ENCODE results near the gene WBP11. TPM values are rescaled to one million over a fixed set of nuclear protein-coding genes. Genes with fewer than 3 reads are reported as not detected.

Gene WBP11
- total and polyA plus RNA-seq, 2 donors (not counting 3 experiments of a cell fraction or from before 2014, with no cell fraction given) = 11.4 to 77.1 TPM

DNA sequence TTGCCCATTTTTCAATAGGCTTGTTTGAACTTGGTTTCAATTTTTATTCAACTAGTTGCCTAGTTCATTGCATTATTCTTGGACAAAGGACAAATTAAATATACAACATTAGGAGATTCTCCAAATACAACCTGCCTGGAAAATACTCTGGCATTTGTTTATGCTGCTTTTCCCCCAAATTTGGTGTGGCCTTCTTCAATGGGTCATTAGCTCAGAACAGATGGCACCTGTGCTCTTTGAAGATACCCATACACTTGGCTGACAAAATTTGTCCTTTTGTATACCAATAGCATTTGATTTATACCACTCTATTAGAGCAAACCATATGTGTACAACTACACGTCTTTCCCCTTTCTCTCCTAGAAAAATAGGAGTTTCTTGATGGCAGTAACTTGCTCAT, 35.7 kb downstream of the WBP11 start:
- ChIA-PET CTCF (no interaction called here), POLR2A (interaction anchor here (0.6 kb wide), 1 partner anchor 10 kb away, joined by 3 read pairs; no protein-coding TSS in a partner anchor)
- FAIRE-seq = no peak
- intact Hi-C loops (cut with micrococcal nuclease) (no loop called here), dilution Hi-C loops (cut with MboI; ENCODE audit: extremely low pct_ligation_motif_present, low sequenced_read_pairs) (no loop called here)
- Histone ChIP-seq H3K79me2 (ENCODE audit: control insufficient read depth, insufficient read depth, low read length) (no peaks in the 10 kb centered on the region), H3K9me1 (replicated peaks; ENCODE audit: control insufficient read depth, extremely low read depth, insufficient read depth, low read length) (no peaks in the 10 kb centered on the region), H3K36me3 (ENCODE audit: control insufficient read depth in 2 of 2, extremely low read depth in 1 of 2, insufficient read depth in 2 of 2, low read length in 2 of 2) (no peaks in the 10 kb centered on the region), H3K27ac (ENCODE audit: insufficient read depth, low read depth, low read length) (no peak overlapping the region), H3K4me3 (replicated peaks in 1 of 3; ENCODE audit: insufficient read depth in 1 of 3, low read depth in 1 of 3, low read length in 3 of 3) (no peak overlapping the region), H3K4me2 (ENCODE audit: insufficient read depth, low read length) (no peak overlapping the region), H3K27me3 (ENCODE audit: control insufficient read depth in 2 of 2, insufficient read depth in 2 of 2, low read length in 2 of 2) (no peaks in the 10 kb centered on the region), H2AFZ (ENCODE audit: low read depth, low read length) (no peak overlapping the region), H3K9ac (replicated peaks; ENCODE audit: extremely low read depth, insufficient read depth, low read length) (no peak overlapping the region), H4K20me1 (replicated peaks; ENCODE audit: control insufficient read depth, extremely low read depth, insufficient read depth, low read length) (no peaks in the 10 kb centered on the region), H3K4me1 (ENCODE audit: control insufficient read depth, extremely low read depth, insufficient read depth, low read length) (peaks cover 7% of the 10 kb centered on the region), H3K9me3 (replicated peaks; ENCODE audit: control insufficient read depth, insufficient read depth, low read length) (no peaks in the 10 kb centered on the region)
- TF ChIP-seq GATA2 (IDR thresholded peaks at IDR 0.05; ENCODE audit: insufficient read depth, insufficient read length, low read depth, low read length) (no peak), MYC (IDR thresholded peaks at IDR 0.05; ENCODE audit: low read depth, low read length) (no peak), CTCF (IDR thresholded peaks at IDR 0.05; ENCODE audit: extremely low read depth in 1 of 2, insufficient read depth in 1 of 2, low read depth in 1 of 2, low read length in 2 of 2) (no peak), POLR2A (IDR thresholded peaks at IDR 0.05; ENCODE audit: low read depth, low read length) (no peak), POLR2AphosphoS5 (IDR thresholded peaks at IDR 0.05; ENCODE audit: insufficient read depth, low read depth, low read length) (no peak), FOS (IDR thresholded peaks at IDR 0.05; ENCODE audit: borderline replicate concordance, insufficient read depth, low read length) (no peak), JUN (IDR thresholded peaks at IDR 0.05; ENCODE audit: borderline replicate concordance, insufficient read depth, insufficient read length, low read depth) (no peak), EZH2 (IDR thresholded peaks at IDR 0.05; ENCODE audit: borderline replicate concordance, low read depth, low read length, severe bottlenecking) (no peak)
- TF ChIP-seq, protein P1, sequence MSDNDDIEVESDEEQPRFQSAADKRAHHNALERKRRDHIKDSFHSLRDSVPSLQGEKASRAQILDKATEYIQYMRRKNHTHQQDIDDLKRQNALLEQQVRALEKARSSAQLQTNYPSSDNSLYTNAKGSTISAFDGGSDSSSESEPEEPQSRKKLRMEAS (IDR thresholded peaks at IDR 0.05; ENCODE audit: insufficient read depth, insufficient read length) = no peak
- BruUV-seq (replicated peaks) = no TSS peak
- no peak for DNase-seq (ENCODE audit: low read depth, low spot score)
